NCI-H1436 treated with DMSO at 0.1 percent for 48 hours (cell line): ENCODE measurements around the gene EMILIN3.

Experiments
- DNase-seq: peaks from one replicate; lab custom pipeline; 2025; lab: John Stamatoyannopoulos, UW

Gene EMILIN3

GRCh38 chr20:41366546-41367392 is at the start of gene EMILIN3:
TSS of gene EMILIN3 (minus strand) at chr20:41366818. CDS start at chr20:41366634, 184 bp downstream.
- no peak for DNase-seq

- DNase-seq = no peak
Measured at GRCh38 chr20:41415191-41415590, 48.6 kb upstream of the EMILIN3 start.

GRCh38 chr20:41413169-41413568 is 46.6 kb upstream of the EMILIN3 start:
- DNase-seq = no peak

GRCh38 chr20:41412324-41413120 is 45.9 kb upstream of the EMILIN3 start:
- DNase-seq = no peak

GRCh38 chr20:41411391-41411847 is 44.8 kb upstream of the EMILIN3 start:
- no peak for DNase-seq

- DNase-seq = no peak
Measured at GRCh38 chr20:41408986-41409385, 42.4 kb upstream of the EMILIN3 start.

GRCh38 chr20:41408156-41408794 is 41.7 kb upstream of the EMILIN3 start:
- DNase-seq = no peak

GRCh38 chr20:41407607-41408006 is 41.0 kb upstream of the EMILIN3 start:
- DNase-seq = no peak

- DNase-seq = no peak
Measured at GRCh38 chr20:41406896-41407444, 40.4 kb upstream of the EMILIN3 start.

- DNase-seq = no peak
Measured at GRCh38 chr20:41406353-41406752, 39.7 kb upstream of the EMILIN3 start.

- no peak for DNase-seq
Measured at GRCh38 chr20:41405436-41405835, 38.8 kb upstream of the EMILIN3 start.

- DNase-seq = no peak
Measured at GRCh38 chr20:41403604-41404003, 37.0 kb upstream of the EMILIN3 start.

- no peak for DNase-seq
Measured at GRCh38 chr20:41398408-41398807, 31.8 kb upstream of the EMILIN3 start.

GRCh38 chr20:41395667-41396664 is 29.3 kb upstream of the EMILIN3 start:
- DNase-seq = no peak

GRCh38 chr20:41394931-41395666 is 28.5 kb upstream of the EMILIN3 start:
- no peak for DNase-seq

- no peak for DNase-seq
Measured at GRCh38 chr20:41394081-41394480, 27.5 kb upstream of the EMILIN3 start.

- no peak for DNase-seq
Measured at GRCh38 chr20:41393705-41394066, 27.1 kb upstream of the EMILIN3 start.

GRCh38 chr20:41392871-41393704 is 26.5 kb upstream of the EMILIN3 start:
- DNase-seq = no peak

GRCh38 chr20:41392295-41392694 is 25.7 kb upstream of the EMILIN3 start:
- no peak for DNase-seq
